Measurements from ENCODE around the gene IFIH1.

DNA sequence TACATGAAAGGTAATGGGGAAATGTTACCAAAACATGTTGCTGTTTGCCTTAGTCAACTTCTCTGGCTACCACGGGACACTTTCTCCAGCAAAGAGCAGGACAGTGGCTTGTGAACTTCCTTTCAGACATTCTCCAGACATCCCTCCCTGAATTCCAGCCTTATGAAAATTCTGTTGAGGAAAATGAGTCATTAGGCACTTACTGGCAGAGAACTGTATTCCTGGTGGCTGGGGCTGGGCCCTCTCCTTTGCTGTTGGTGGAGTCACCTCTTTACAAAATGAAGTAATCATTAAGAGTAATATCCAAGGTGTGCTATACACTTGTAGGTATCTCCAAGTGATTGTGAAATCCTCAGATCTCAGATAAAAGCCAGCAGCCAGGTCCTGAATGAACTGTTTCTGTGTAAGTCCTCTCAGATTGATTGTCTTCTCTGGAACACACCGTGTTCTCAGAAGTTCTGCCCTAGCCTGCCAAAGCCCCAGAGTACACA lies 73.9 kb downstream of the IFIH1 start:
- TF ChIP-seq CTCF (IDR thresholded peaks at IDR 0.05) (no peak), ZFX (IDR thresholded peaks at IDR 0.05; ENCODE audit: borderline replicate concordance) (no peak)
